HepG2 (cell line): ENCODE data around the gene TUBE1. TPM values are rescaled to one million over a fixed set of nuclear protein-coding genes. Genes with fewer than 3 reads are reported as not detected.
A peak's percentile ranks its signal among the peaks of the same experiment; 100 is the strongest.

ENCODE experiments used
- ADNP ChIP-seq: sonication (generic); formaldehyde crosslinking; IDR thresholded peaks from 2 replicates; pipeline ENCODE4 v1.4.0; 2020; ENCODE audit warnings: missing genetic modification reagents
- CC2D1A ChIP-seq: sonication (generic); formaldehyde crosslinking; IDR thresholded peaks from 2 replicates; pipeline ENCODE4 v1.8.1; 2023; ENCODE audit warnings: mild to moderate bottlenecking, missing genetic modification reagents
- CEBPB ChIP-seq: IDR thresholded peaks from 2 replicates; pipeline ENCODE4 v1.6.1; 2011; ENCODE audit warnings: low read depth, low read length, improper control_type of control experiment, borderline replicate concordance
- DBP ChIP-seq: sonication (generic); formaldehyde crosslinking; IDR thresholded peaks from 2 replicates; pipeline ENCODE4 v1.4.0; 2020; ENCODE audit warnings: missing genetic modification reagents; ENCODE audit errors: not compliant biosample characterization
- EED ChIP-seq: sonication (generic); formaldehyde crosslinking; IDR thresholded peaks from 2 replicates; pipeline ENCODE4 v1.5.0; 2020; ENCODE audit warnings: mild to moderate bottlenecking, missing genetic modification reagents
- FOXJ3 ChIP-seq: sonication (generic); formaldehyde crosslinking; IDR thresholded peaks from 2 replicates; pipeline ENCODE4 v1.4.0; 2020; ENCODE audit warnings: missing genetic modification reagents, mild to moderate bottlenecking, borderline replicate concordance
- FOXM1 ChIP-seq: sonication (generic); formaldehyde crosslinking; IDR thresholded peaks from 2 replicates; pipeline ENCODE4 v1.5.0; 2020; ENCODE audit warnings: missing genetic modification reagents
- HDAC2 ChIP-seq: sonication (generic); formaldehyde crosslinking; IDR thresholded peaks from 2 replicates; pipeline ENCODE4 v1.4.0; 2020; ENCODE audit warnings: missing genetic modification reagents
- KDM5B ChIP-seq: sonication (generic); formaldehyde crosslinking; IDR thresholded peaks from 2 replicates; pipeline ENCODE4 v1.4.0; 2020; ENCODE audit warnings: missing genetic modification reagents, mild to moderate bottlenecking, borderline replicate concordance
- KLF12 ChIP-seq: sonication (generic); formaldehyde crosslinking; IDR thresholded peaks from 2 replicates; pipeline ENCODE4 v1.4.0; 2020; ENCODE audit warnings: missing genetic modification reagents, borderline replicate concordance
- MED8 ChIP-seq: sonication (generic); formaldehyde crosslinking; IDR thresholded peaks from 2 replicates; pipeline ENCODE4 v1.8.1; 2023; ENCODE audit warnings: mild to moderate bottlenecking, missing genetic modification reagents; ENCODE audit not compliant: insufficient replicate concordance
- MEIS2 ChIP-seq: sonication (generic); formaldehyde crosslinking; IDR thresholded peaks from 2 replicates; pipeline ENCODE4 v1.9.0; 2021; ENCODE audit warnings: mild to moderate bottlenecking, missing genetic modification reagents
- MTA3 ChIP-seq: sonication (generic); formaldehyde crosslinking; IDR thresholded peaks from 2 replicates; pipeline ENCODE4 v1.4.0; 2020; ENCODE audit warnings: missing genetic modification reagents
- PHF5A ChIP-seq: IDR thresholded peaks from one replicate; pipeline ENCODE4 v1.6.1; 2018; ENCODE audit warnings: low read depth, missing genetic modification reagents; ENCODE audit not compliant: unreplicated experiment
- RBAK ChIP-seq: sonication (generic); formaldehyde crosslinking; IDR thresholded peaks from 2 replicates; pipeline ENCODE4 v1.5.1; 2020; ENCODE audit warnings: mild to moderate bottlenecking, missing genetic modification reagents
- RNF219 ChIP-seq: sonication (generic); formaldehyde crosslinking; IDR thresholded peaks from 2 replicates; pipeline ENCODE4 v1.5.0; 2020; ENCODE audit warnings: mild to moderate bottlenecking, missing genetic modification reagents
- SALL1 ChIP-seq: sonication (generic); formaldehyde crosslinking; IDR thresholded peaks from 2 replicates; pipeline ENCODE4 v1.8.0; 2022; ENCODE audit warnings: mild to moderate bottlenecking, missing genetic modification reagents
- SNAI1 ChIP-seq: sonication (generic); formaldehyde crosslinking; IDR thresholded peaks from 2 replicates; pipeline ENCODE4 v1.5.0; 2020; ENCODE audit warnings: mild to moderate bottlenecking, missing genetic modification reagents, borderline replicate concordance
- SP4 ChIP-seq: sonication (generic); formaldehyde crosslinking; IDR thresholded peaks from 2 replicates; pipeline ENCODE4 v1.8.1; 2023; ENCODE audit warnings: mild to moderate bottlenecking, missing genetic modification reagents
- TEF ChIP-seq: sonication (generic); formaldehyde crosslinking; IDR thresholded peaks from 2 replicates; pipeline ENCODE4 v1.5.0; 2020; ENCODE audit warnings: missing genetic modification reagents
- ZBTB42 ChIP-seq: sonication (generic); formaldehyde crosslinking; IDR thresholded peaks from 2 replicates; pipeline ENCODE4 v1.5.0; 2020; ENCODE audit warnings: mild to moderate bottlenecking, missing genetic modification reagents
- ZNF33A ChIP-seq: sonication (generic); formaldehyde crosslinking; IDR thresholded peaks from 2 replicates; pipeline ENCODE4 v1.5.1; 2020; ENCODE audit warnings: missing genetic modification reagents, mild to moderate bottlenecking, moderate library complexity, borderline replicate concordance
- ZNF496 ChIP-seq: sonication (generic); formaldehyde crosslinking; IDR thresholded peaks from 2 replicates; pipeline ENCODE4 v1.8.1; 2023; ENCODE audit warnings: mild to moderate bottlenecking, moderate library complexity, missing genetic modification reagents; ENCODE audit not compliant: insufficient replicate concordance
- ZNF629 ChIP-seq: sonication (generic); formaldehyde crosslinking; conservative IDR thresholded peaks from 2 replicates; pipeline ENCODE4 v1.5.0; 2020; ENCODE audit warnings: missing genetic modification reagents
- ZNF672 ChIP-seq: sonication (generic); formaldehyde crosslinking; IDR thresholded peaks from 2 replicates; pipeline ENCODE4 v1.8.1; 2022; ENCODE audit warnings: missing genetic modification reagents
- ZNF766 ChIP-seq: sonication (generic); formaldehyde crosslinking; IDR thresholded peaks from 2 replicates; pipeline ENCODE4 v1.5.0; 2020; ENCODE audit warnings: missing genetic modification reagents, borderline replicate concordance
- ZNF773 ChIP-seq: sonication (generic); formaldehyde crosslinking; IDR thresholded peaks from 2 replicates; pipeline ENCODE4 v1.4.0; 2020; ENCODE audit warnings: missing genetic modification reagents, borderline replicate concordance
- ZNF850 ChIP-seq: sonication (generic); formaldehyde crosslinking; conservative IDR thresholded peaks from 2 replicates; pipeline ENCODE4 v1.9.0; 2021; ENCODE audit warnings: mild to moderate bottlenecking, missing genetic modification reagents
- polyA plus RNA-seq, 8 experiments: library from polyadenylated mRNA; depleted of rRNA in 3 of 8; stranded (reverse) in 7 of 8; unstranded in 1 of 8; fragments of >200 nt; fragmentation: Illumina TruSeq in 4 of 8; extraction: Trizol in 4 of 8; gene quantifications; 2 replicates each; pipeline versions ENCODE4 v1.2.1 to v1.2.3, GENCODE V29; 2011 to 2016; ENCODE audit warnings: low read depth in 4 of 8, missing spikeins in 1 of 8, mixed read lengths in 1 of 8; ENCODE audit not compliant: insufficient read depth in 1 of 8
- total RNA-seq, 5 experiments: library from RNA; depleted of rRNA; stranded (reverse); fragments of >200 nt; fragmentation: Illumina TruSeq; extraction: Trizol; gene quantifications; 2 replicates each; pipeline ENCODE4 v1.2.3, GENCODE V29; 2016; ENCODE audit warnings: low read depth in 1 of 5

Gene TUBE1
- total and polyA plus RNA-seq, 2 of the 13 experiments (the other 11 are each of a cell fraction or from before 2014, with no cell fraction given), result 17.3 to 22.6 TPM

GRCh38 chr6:112087136-112087911 is at the start of gene TUBE1, which contains the start of gene FAM229B (continued):
- 0 out of 2 replicates have a peak, but pooled peaks have one; percentile 78 for TF ChIP-seq SNAI1 (CRISPR knock-in tag)
- peak; percentile 96 for TF ChIP-seq KDM5B (CRISPR knock-in tag)
- no peak for TF ChIP-seq ZNF629
- TF ChIP-seq ZNF850 (CRISPR knock-in tag), result no peak
- TF ChIP-seq ADNP, result no peak
- no peak for TF ChIP-seq ZNF33A (CRISPR knock-in tag)
- no peak for TF ChIP-seq CEBPB
- peak; percentile 84; the same call in 1 of the 2 replicates for TF ChIP-seq ZNF766 (CRISPR knock-in tag)
- peak; percentile 81; the same call in 1 of the 2 replicates for TF ChIP-seq SALL1 (CRISPR knock-in tag)
- no peak for TF ChIP-seq ZNF496 (CRISPR knock-in tag)
- TF ChIP-seq PHF5A (CRISPR knock-in tag), result no peak
- TF ChIP-seq ZNF773 (CRISPR knock-in tag), result no peak
- TF ChIP-seq RBAK (CRISPR knock-in tag), result no peak
- no peak for TF ChIP-seq ZBTB42
- no peak for TF ChIP-seq FOXM1
- no peak for TF ChIP-seq MEIS2
- no peak for TF ChIP-seq MED8 (CRISPR knock-in tag)
- TF ChIP-seq KLF12, result peak; percentile 43; the same call in 1 of the 2 replicates
- TF ChIP-seq DBP (CRISPR knock-in tag), result peak; percentile 71
- no peak for TF ChIP-seq SP4
- no peak for TF ChIP-seq MTA3 (CRISPR knock-in tag)
- no peak for TF ChIP-seq TEF
- no peak for TF ChIP-seq ZNF672 (CRISPR knock-in tag)
- TF ChIP-seq RNF219, result 0 out of 2 replicates have a peak, but pooled peaks have one; percentile 66
- peak; percentile 73 for TF ChIP-seq HDAC2
- TF ChIP-seq CC2D1A (CRISPR knock-in tag), result 0 out of 2 replicates have a peak, but pooled peaks have one; percentile 32
- TF ChIP-seq FOXJ3, result no peak; the same call in 1 of the 2 replicates
- peak; percentile 92 for TF ChIP-seq EED
